Mucosa of gallbladder (tissue), 1 donor: ENCODE measurements around the gene ATP8A2. TPM values are rescaled to one million over a fixed set of nuclear protein-coding genes. Genes with fewer than 3 reads are reported as not detected.
A peak's percentile ranks its signal among the peaks of the same experiment; 100 is the strongest.

ENCODE experiments used
- DNase-seq: peaks from one replicate; pipeline ENCODE4 v3.0.0-alpha.2; 2020; ENCODE audit warnings: low spot score
- total RNA-seq: library from RNA; stranded (reverse); gene quantifications from one replicate; pipeline ENCODE4 v1.2.1, GENCODE V29; 2021
- donor health status: DM: no; HTN: no; CAD: no.

ATP8A2 gene
- total RNA-seq, 1 donor from 2014 or later: 0.29 TPM

- DNase-seq: no peak
These were observed 359.3 kb downstream of the ATP8A2 start for GRCh38 chr13:25731037-25731436.

- no peak for DNase-seq
These were observed 359.8 kb downstream of the ATP8A2 start for GRCh38 chr13:25731536-25731935.

- no peak for DNase-seq
These were observed 360.5 kb downstream of the ATP8A2 start for GRCh38 chr13:25732111-25732865.

- DNase-seq: no peak
These were observed 361.3 kb downstream of the ATP8A2 start for GRCh38 chr13:25733001-25733491.

- DNase-seq: no peak
These were observed 362.1 kb downstream of the ATP8A2 start for GRCh38 chr13:25733696-25734435.

GRCh38 chr13:25738342-25739196 lies 366.8 kb downstream of the ATP8A2 start:
- no peak for DNase-seq

GRCh38 chr13:25739376-25739775 lies 367.6 kb downstream of the ATP8A2 start:
- DNase-seq: no peak

GRCh38 chr13:25741796-25742195 lies 370.0 kb downstream of the ATP8A2 start:
- DNase-seq: no peak

- no peak for DNase-seq
These were observed 370.4 kb downstream of the ATP8A2 start for GRCh38 chr13:25742220-25742619.

GRCh38 chr13:25743421-25743820 lies 371.6 kb downstream of the ATP8A2 start:
- DNase-seq: no peak

- DNase-seq: no peak
These were observed 372.4 kb downstream of the ATP8A2 start for GRCh38 chr13:25744178-25744577.

- no peak for DNase-seq
These were observed 374.4 kb downstream of the ATP8A2 start for GRCh38 chr13:25746131-25746530.

GRCh38 chr13:25752957-25753551 lies 381.3 kb downstream of the ATP8A2 start:
- DNase-seq: peak; percentile 33

GRCh38 chr13:25753976-25754375 lies 382.2 kb downstream of the ATP8A2 start:
- no peak for DNase-seq

- DNase-seq: no peak
These were observed 384.5 kb downstream of the ATP8A2 start for GRCh38 chr13:25756251-25756650.

GRCh38 chr13:25756912-25757311 lies 385.1 kb downstream of the ATP8A2 start:
- DNase-seq: no peak

- no peak for DNase-seq
These were observed 389.3 kb downstream of the ATP8A2 start for GRCh38 chr13:25761041-25761440.

- DNase-seq: no peak
These were observed 390.5 kb downstream of the ATP8A2 start for GRCh38 chr13:25762281-25762680.

- DNase-seq: no peak
These were observed 391.1 kb downstream of the ATP8A2 start for GRCh38 chr13:25762795-25763377.

- DNase-seq: no peak
These were observed 392.6 kb downstream of the ATP8A2 start for GRCh38 chr13:25764378-25764777.

- DNase-seq: no peak
These were observed 393.5 kb downstream of the ATP8A2 start for GRCh38 chr13:25765266-25765665.
